Neural crest cell (in vitro differentiated cells): ENCODE measurements around the gene CYB5B. TPM values are rescaled to one million over a fixed set of nuclear protein-coding genes. Genes with fewer than 3 reads are reported as not detected.

Experiments
- DNase-seq: peaks from one replicate; pipeline ENCODE4 v3.0.0; 2021; ENCODE audit warnings: low read depth, mixed read lengths, low spot score
- H3K27ac Mint-ChIP-seq: one replicate; pipeline ENCODE4 v1.8.0; 2021; ENCODE audit warnings: mild to moderate bottlenecking, mixed read lengths; ENCODE audit not compliant: unreplicated experiment
- H3K27me3 Mint-ChIP-seq: 2 replicates; pipeline ENCODE4 v1.8.0; 2021; ENCODE audit warnings: low read depth, mild to moderate bottlenecking, mixed read lengths
- H3K36me3 Mint-ChIP-seq: 2 replicates; pipeline ENCODE4 v1.8.0; 2021; ENCODE audit warnings: low read depth, mild to moderate bottlenecking, mixed read lengths
- H3K4me1 Mint-ChIP-seq: 2 replicates; pipeline ENCODE4 v1.8.0; 2021; ENCODE audit warnings: mixed read lengths
- H3K4me3 Mint-ChIP-seq: one replicate; pipeline ENCODE4 v1.8.0; 2021; ENCODE audit warnings: mild to moderate bottlenecking, mixed read lengths
- H3K9me3 Mint-ChIP-seq: 2 replicates; pipeline ENCODE4 v1.8.0; 2021; ENCODE audit warnings: mixed read lengths
- CTCF ChIP-seq: fragments of 200-600 bp; sonication (generic); conservative IDR thresholded peaks from 2 replicates; pipeline ENCODE4 v1.5.0; 2021; ENCODE audit warnings: antibody characterized with exemption, mild to moderate bottlenecking
- total RNA-seq: library from RNA; stranded (reverse); gene quantifications from 2 replicates; pipeline ENCODE4 v1.2.1, GENCODE V29; 2021

Gene CYB5B
- total RNA-seq, 1 donor from 2014 or later = 209 TPM

DNA sequence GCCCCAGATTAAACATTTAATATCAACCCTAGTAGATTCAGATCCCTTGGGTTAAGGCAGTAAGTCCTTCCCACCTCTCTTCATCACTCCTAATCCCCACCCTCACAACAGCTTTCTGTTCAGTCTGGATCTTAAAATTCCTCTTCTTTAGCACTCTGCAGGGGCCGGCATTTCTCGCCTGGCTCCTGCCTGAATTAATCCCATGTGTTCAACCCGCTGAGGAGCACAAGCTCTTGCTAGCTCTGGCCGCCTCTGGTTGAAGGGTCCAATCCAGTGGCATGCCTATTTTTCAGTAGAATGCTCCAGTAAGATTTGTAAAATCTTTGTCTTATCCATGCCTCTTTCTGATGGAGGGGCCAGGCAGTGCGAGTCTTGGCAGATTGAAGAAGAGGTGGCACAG, 59.2 kb downstream of the CYB5B start:
- no peaks in the 10 kb centered on the region for H3K9me3 Mint-ChIP-seq
- no peaks in the 10 kb centered on the region for H3K4me1 Mint-ChIP-seq

DNA sequence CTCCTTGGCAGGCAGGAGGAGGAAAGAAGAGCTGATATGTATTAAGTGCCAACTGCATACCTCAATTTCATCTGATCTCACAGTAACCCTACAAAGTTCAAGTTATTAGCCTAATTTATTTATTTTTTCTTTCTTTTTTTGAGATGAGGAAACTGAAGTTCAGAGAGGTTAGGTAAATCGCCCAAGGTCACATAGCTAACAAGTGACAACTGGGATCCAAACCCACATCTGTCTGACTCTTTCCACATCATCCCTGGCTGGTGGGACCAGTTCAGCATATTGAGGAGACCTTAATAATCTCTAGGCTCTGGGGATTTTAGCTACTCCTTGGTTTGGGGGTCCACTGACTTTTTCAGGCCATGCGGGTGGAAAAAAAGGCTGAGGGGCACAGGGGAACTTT, 60.9 kb downstream of the CYB5B start:
- Mint-ChIP-seq H3K36me3 (no peaks in the 10 kb centered on the region), H3K4me1 (no peaks in the 10 kb centered on the region), H3K27me3 (no peaks in the 10 kb centered on the region), H3K27ac (no peak overlapping the region), H3K4me3 (no peak overlapping the region), H3K9me3 (no peaks in the 10 kb centered on the region)
- no peak for DNase-seq
- no peak for TF ChIP-seq CTCF

More for the DNA sequence above, 59.2 kb downstream of the CYB5B start:
- no peak for DNase-seq
- Mint-ChIP-seq H3K27me3 (no peaks in the 10 kb centered on the region), H3K27ac (no peak overlapping the region), H3K36me3 (no peaks in the 10 kb centered on the region), H3K4me3 (no peak overlapping the region)
- TF ChIP-seq CTCF = no peak

DNA sequence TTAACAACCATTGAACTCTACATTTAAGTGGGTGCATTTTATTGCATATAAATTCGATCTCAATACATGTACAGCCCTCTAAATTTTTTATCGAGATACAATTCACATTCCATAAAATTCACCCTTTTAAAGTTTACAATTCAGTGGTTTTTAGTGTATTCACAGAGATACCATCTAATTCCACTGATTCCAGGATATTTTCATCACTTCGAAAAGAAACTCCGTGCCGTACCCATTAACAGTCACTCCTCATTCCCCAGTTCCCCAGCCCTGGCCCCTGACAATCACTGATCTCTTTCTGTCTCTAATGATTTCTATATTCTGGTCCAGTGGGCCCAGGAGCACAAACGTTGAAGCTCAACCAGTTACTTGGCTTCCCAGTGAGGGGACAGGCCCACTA, 61.4 kb downstream of the CYB5B start:
- no peaks in the 10 kb centered on the region for H3K36me3 Mint-ChIP-seq
- H3K4me1 Mint-ChIP-seq = no peaks in the 10 kb centered on the region
- no peak for TF ChIP-seq CTCF
- no peak overlapping the region for H3K4me3 Mint-ChIP-seq
- H3K27me3 Mint-ChIP-seq = no peaks in the 10 kb centered on the region
- H3K9me3 Mint-ChIP-seq = no peaks in the 10 kb centered on the region
- H3K27ac Mint-ChIP-seq = peak overlapping the region; percentile 28
- no peak for DNase-seq

DNA sequence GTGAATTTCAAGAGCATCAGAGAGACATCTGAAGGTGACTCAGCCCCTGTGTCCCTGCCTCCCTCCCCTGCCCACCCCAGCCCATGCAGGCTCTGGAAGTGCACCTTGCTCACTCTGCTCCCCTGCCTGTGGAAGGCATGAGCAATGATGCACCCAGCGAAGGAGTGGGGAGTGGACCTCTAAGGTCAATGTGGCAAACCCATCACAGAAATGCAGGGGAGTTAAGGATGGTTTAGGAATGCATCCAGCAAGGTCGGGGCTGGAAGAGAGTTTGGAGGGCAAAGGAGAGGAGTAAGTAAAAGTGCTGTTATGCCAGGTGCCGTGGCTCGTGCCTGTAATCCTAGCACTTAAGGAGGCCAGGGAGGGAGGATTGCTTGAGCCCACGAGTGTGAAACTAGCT, 61.9 kb downstream of the CYB5B start:
- Mint-ChIP-seq H3K4me3 (no peak overlapping the region), H3K27ac (no peak overlapping the region), H3K9me3 (no peaks in the 10 kb centered on the region), H3K4me1 (no peaks in the 10 kb centered on the region), H3K27me3 (no peaks in the 10 kb centered on the region), H3K36me3 (no peaks in the 10 kb centered on the region)
- DNase-seq = no peak
- TF ChIP-seq CTCF = no peak

- Mint-ChIP-seq H3K27me3 (no peaks in the 10 kb centered on the region), H3K36me3 (no peaks in the 10 kb centered on the region), H3K4me3 (no peak overlapping the region), H3K4me1 (no peaks in the 10 kb centered on the region), H3K9me3 (no peaks in the 10 kb centered on the region), H3K27ac (no peak overlapping the region)
- DNase-seq = no peak
- TF ChIP-seq CTCF = no peak
Observed at GRCh38 chr16:69486724-69487123, 62.3 kb downstream of the CYB5B start.

- no peak for DNase-seq
- no peak for TF ChIP-seq CTCF
- Mint-ChIP-seq H3K27me3 (no peaks in the 10 kb centered on the region), H3K36me3 (no peaks in the 10 kb centered on the region), H3K4me3 (no peak overlapping the region), H3K4me1 (no peaks in the 10 kb centered on the region), H3K27ac (peak overlapping the region; percentile 29), H3K9me3 (peaks cover 3% of the 10 kb centered on the region)
Observed at GRCh38 chr16:69490707-69491324, 66.4 kb downstream of the CYB5B start.
